Measurements from ENCODE around the gene FBRS.
A peak's percentile ranks its signal among the peaks of the same experiment; 100 is the strongest.
"Not testable (repeated sequence)": the region's sequence is repeated elsewhere in the genome, so short reads cannot be mapped to it uniquely, and the experiment has no call there.

Gene FBRS

GRCh38 chr16:30657866-30658730 lies at the start of gene FBRS:
TSS of gene FBRS (plus strand) at chr16:30658431. CDS start at chr16:30659519, 1,088 bp downstream.
- DNase-seq: peak; percentile 100

- peak; percentile 77 for DNase-seq
Measured at GRCh38 chr16:30609002-30609925, 49.0 kb upstream of the FBRS start.

- peak; percentile 97 for DNase-seq
Measured at GRCh38 chr16:30609926-30610839, 48.0 kb upstream of the FBRS start, which contains the start of gene ZNF689. TSS of gene ZNF689 (minus strand) at chr16:30610389. CDS start at chr16:30610041, 348 bp downstream.

- no peak for DNase-seq
Measured at GRCh38 chr16:30615358-30616091, 42.7 kb upstream of the FBRS start.

- no peak for DNase-seq
Measured at GRCh38 chr16:30619202-30619601, 39.0 kb upstream of the FBRS start.

- DNase-seq: no peak
Measured at GRCh38 chr16:30619638-30620037, 38.6 kb upstream of the FBRS start.

GRCh38 chr16:30620169-30620568 lies 38.1 kb upstream of the FBRS start:
- no peak for DNase-seq

GRCh38 chr16:30621765-30622164 lies 36.5 kb upstream of the FBRS start:
- no peak for DNase-seq

- DNase-seq: no peak
Measured at GRCh38 chr16:30622455-30623032, 35.7 kb upstream of the FBRS start.

GRCh38 chr16:30623536-30624283 lies 34.5 kb upstream of the FBRS start:
- DNase-seq: no peak

GRCh38 chr16:30626236-30626635 lies 32.0 kb upstream of the FBRS start:
- no peak for DNase-seq

- DNase-seq: peak; percentile 72
Measured at GRCh38 chr16:30628628-30629540, 29.3 kb upstream of the FBRS start.

GRCh38 chr16:30632454-30632853 lies 25.8 kb upstream of the FBRS start:
- DNase-seq: not testable (repeated sequence)

- DNase-seq: no peak
Measured at GRCh38 chr16:30633526-30633925, 24.7 kb upstream of the FBRS start.

- DNase-seq: no peak
Measured at GRCh38 chr16:30636599-30636998, 21.6 kb upstream of the FBRS start.

- DNase-seq: not testable (repeated sequence)
Measured at GRCh38 chr16:30637139-30637538, 21.1 kb upstream of the FBRS start.

GRCh38 chr16:30637944-30638343 lies 20.3 kb upstream of the FBRS start:
- no peak for DNase-seq

GRCh38 chr16:30641378-30641982 lies 16.8 kb upstream of the FBRS start:
- DNase-seq: no peak

GRCh38 chr16:30644334-30644830 lies 13.8 kb upstream of the FBRS start:
- no peak for DNase-seq

Measured in left hindlimb (tissue), 1 donor.